ENCODE results near the gene PRDX1. TPM values are rescaled to one million over a fixed set of nuclear protein-coding genes. Genes with fewer than 3 reads are reported as not detected.

The PRDX1 gene
- total RNA-seq, 1 experiment from 2014 or later = 744 TPM

DNA sequence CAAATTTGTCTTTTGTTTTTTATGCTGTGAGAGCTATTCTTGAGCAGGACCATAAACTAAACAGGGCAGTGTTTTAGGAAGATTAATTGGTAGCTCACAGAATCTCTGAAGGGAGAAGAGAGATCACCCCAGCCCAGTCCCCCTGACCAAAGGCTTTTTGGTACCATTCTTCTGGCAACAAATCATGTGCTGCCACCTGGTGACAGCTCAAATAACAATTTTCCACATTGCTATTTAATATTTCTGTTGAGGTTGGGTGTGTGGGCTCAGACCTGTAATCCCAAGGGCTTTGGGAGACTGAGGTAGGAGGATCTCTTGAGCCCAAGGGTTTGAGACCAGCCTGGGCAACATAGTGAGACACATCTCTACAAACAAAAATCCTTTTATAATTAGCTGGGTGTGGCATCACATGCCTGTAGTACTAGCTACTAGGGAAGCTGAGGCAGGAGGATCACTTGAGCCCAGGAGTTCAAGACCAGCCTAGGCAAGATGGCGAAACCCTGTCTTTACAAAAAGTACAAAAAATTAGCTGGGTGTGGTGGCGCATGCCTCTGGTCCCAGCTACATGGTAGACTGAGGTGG lies 28.5 kb downstream of the PRDX1 start:
- peak; percentile 59 for DNase-seq
- H3K4me1 Mint-ChIP-seq (ENCODE audit: low read depth, unreplicated experiment) = no peaks in the 10 kb centered on the region
- no peaks in the 10 kb centered on the region for H3K27me3 Mint-ChIP-seq (ENCODE audit: unreplicated experiment)
- CTCF ChIA-PET = interaction anchor here (0.6 to 1.8 kb wide), 9 partner anchors 16 to 480 kb away, joined by 3 to 16 read pairs (median 4); partner anchors contain the start of genes MUTYH and TOE1
- H3K9me3 Mint-ChIP-seq (ENCODE audit: low read depth, unreplicated experiment) = no peaks in the 10 kb centered on the region
- H3K4me3 Mint-ChIP-seq (ENCODE audit: low read depth, unreplicated experiment) = no peak overlapping the region
- TF ChIP-seq, protein P1, sequence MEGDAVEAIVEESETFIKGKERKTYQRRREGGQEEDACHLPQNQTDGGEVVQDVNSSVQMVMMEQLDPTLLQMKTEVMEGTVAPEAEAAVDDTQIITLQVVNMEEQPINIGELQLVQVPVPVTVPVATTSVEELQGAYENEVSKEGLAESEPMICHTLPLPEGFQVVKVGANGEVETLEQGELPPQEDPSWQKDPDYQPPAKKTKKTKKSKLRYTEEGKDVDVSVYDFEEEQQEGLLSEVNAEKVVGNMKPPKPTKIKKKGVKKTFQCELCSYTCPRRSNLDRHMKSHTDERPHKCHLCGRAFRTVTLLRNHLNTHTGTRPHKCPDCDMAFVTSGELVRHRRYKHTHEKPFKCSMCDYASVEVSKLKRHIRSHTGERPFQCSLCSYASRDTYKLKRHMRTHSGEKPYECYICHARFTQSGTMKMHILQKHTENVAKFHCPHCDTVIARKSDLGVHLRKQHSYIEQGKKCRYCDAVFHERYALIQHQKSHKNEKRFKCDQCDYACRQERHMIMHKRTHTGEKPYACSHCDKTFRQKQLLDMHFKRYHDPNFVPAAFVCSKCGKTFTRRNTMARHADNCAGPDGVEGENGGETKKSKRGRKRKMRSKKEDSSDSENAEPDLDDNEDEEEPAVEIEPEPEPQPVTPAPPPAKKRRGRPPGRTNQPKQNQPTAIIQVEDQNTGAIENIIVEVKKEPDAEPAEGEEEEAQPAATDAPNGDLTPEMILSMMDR (IDR thresholded peaks at IDR 0.05; ENCODE audit: unreplicated experiment) = peak; percentile 67
- no TSS peak for BruUV-seq (replicated peaks)
- intact Hi-C loops (cut with micrococcal nuclease; ENCODE audit: unreplicated experiment) = loop anchor here (1.0 to 5.0 kb wide), 2 partner anchors 133 to 481 kb away; partner anchors contain the start of genes HECTD3 and UROD
- H3K27ac Mint-ChIP-seq (ENCODE audit: unreplicated experiment) = no peak overlapping the region
- H3K36me3 Mint-ChIP-seq (ENCODE audit: insufficient read depth, unreplicated experiment) = no peaks in the 10 kb centered on the region

DNA sequence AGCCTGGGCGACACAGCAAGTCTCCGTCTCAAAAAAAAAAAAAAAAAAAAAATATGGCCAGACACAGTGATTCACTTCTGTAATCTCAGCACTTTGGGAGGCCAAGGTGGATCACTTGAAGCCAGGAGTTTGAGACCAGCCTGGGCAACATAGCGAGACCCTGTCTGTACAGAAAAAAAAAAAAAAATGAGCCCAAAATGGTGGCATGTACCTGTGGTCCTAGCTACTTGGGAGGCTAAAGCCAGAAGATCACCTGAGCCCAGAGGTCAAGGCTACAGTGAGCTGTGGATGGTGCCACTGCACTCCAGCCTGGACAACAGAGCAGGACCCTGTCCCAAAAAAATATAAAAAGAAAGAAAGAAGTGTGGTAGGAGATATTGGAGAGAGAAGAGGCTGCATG lies 29.0 kb downstream of the PRDX1 start:
- H3K27ac Mint-ChIP-seq (ENCODE audit: unreplicated experiment) = no peak overlapping the region
- H3K36me3 Mint-ChIP-seq (ENCODE audit: insufficient read depth, unreplicated experiment) = no peaks in the 10 kb centered on the region
- H3K4me3 Mint-ChIP-seq (ENCODE audit: low read depth, unreplicated experiment) = no peak overlapping the region

DNA sequence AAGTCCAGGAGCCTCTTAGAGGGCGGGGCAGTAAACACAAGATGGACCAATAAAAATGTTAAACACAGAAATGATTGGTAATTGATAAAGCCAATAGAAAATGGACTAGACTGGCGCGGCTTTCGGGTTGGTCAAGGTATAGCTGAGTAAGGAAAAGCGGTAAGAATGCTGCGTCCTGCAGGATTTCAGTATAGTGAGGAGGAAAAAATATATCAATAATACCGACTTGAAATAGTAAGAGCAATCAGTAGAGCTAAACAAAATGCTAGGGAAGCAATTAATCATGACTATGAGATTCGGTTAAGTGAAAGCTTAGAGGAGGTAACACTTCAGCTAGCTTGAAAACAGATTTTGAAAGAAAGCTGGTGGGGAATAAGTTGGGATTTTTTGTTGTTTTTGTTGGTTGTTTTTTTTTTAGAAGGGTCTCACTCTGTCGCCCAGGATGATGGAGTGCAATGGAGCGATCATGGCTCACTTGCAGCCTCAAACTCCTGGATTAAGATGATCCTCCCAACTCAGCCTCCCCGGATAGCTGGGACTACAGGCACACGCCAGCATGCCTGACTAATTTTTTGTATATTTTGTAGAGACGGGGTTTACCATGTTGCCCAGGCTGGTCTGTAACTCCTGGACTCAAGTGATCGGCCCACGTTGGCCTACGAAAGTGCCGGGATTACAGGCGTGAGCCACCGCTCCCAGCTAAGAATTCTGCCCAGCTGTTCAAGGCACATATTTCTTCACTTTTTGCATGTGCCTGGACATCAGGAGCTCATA lies 30.0 kb downstream of the PRDX1 start:
- Mint-ChIP-seq H3K36me3 (ENCODE audit: insufficient read depth, unreplicated experiment) (no peaks in the 10 kb centered on the region), H3K27ac (ENCODE audit: unreplicated experiment) (no peak overlapping the region), H3K27me3 (ENCODE audit: unreplicated experiment) (no peaks in the 10 kb centered on the region), H3K4me1 (ENCODE audit: low read depth, unreplicated experiment) (no peaks in the 10 kb centered on the region), H3K9me3 (ENCODE audit: low read depth, unreplicated experiment) (no peaks in the 10 kb centered on the region), H3K4me3 (ENCODE audit: low read depth, unreplicated experiment) (no peak overlapping the region)
- CTCF ChIA-PET = interaction anchor here (0.6 to 1.7 kb wide), 6 partner anchors 9 to 478 kb away, joined by 3 to 11 read pairs (median 7); partner anchors contain the start of genes MUTYH, TOE1 and UROD
- TF ChIP-seq, protein P1 (IDR thresholded peaks at IDR 0.05; ENCODE audit: unreplicated experiment) = no peak
- no peak for DNase-seq
- intact Hi-C loops (cut with micrococcal nuclease; ENCODE audit: unreplicated experiment) = loop anchor here (5.0 kb wide), 1 partner anchor 479 kb away; the partner anchor contains the start of genes HECTD3 and UROD
- BruUV-seq (replicated peaks) = no TSS peak

More for the DNA sequence above, 29.0 kb downstream of the PRDX1 start:
- no peaks in the 10 kb centered on the region for H3K27me3 Mint-ChIP-seq (ENCODE audit: unreplicated experiment)
- CTCF ChIA-PET = interaction anchor here (0.6 to 1.8 kb wide), 7 partner anchors 16 to 480 kb away, joined by 3 to 16 read pairs (median 5); partner anchors contain the start of genes MUTYH and TOE1
- no peak for DNase-seq
- no peaks in the 10 kb centered on the region for H3K4me1 Mint-ChIP-seq (ENCODE audit: low read depth, unreplicated experiment)
- TF ChIP-seq, protein P1 (IDR thresholded peaks at IDR 0.05; ENCODE audit: unreplicated experiment) = no peak
- no TSS peak for BruUV-seq (replicated peaks)
- intact Hi-C loops (cut with micrococcal nuclease; ENCODE audit: unreplicated experiment) = loop anchor here (1.0 to 5.0 kb wide), 2 partner anchors 132 to 480 kb away; partner anchors contain the start of genes HECTD3 and UROD
- H3K9me3 Mint-ChIP-seq (ENCODE audit: low read depth, unreplicated experiment) = no peaks in the 10 kb centered on the region

DNA sequence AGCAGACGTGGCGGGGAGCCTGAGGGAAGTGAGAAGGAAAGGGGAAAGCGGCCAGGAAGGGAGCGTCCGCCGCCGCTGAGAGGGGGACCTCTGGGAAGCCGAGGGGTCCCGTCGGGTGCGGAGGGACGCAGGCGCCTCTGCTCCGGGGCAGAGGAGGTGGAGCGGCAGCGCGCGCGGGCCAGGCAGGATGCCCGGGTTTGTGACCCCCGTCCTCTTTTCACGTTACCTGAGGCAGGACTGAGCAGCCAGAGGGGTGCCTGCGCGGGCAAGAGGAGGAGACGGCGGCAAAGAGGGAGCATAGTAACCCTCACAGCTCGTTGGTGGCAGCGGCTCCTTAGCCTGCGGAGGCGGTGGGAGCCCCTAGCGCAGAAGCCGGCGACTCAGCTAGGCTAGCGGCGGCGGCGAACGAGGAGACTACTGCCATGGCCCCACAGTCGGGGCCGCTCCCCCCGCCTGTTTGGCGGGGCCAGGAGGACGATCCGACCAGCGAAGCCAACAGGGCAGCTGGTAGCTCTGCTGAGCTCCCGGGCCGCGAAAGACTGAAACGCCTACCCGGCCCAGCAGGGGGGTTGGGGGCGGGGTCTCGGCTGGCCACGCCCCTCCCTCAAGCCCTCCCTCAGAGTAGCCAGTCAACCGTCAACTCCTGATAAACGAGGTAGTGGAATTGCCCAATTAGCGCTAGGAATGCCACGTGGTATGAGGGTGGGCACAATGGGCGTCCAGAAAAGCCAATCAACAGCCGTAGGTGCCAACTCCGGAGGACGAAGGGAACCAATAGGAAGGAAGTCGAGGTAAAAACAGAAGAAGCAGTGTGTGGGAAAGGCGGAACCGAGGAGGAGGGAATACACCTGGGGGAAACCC lies 30.8 kb downstream of the PRDX1 start, which contains the start of gene TESK2:
Gene TESK2 (minus strand): TSS at position 538 of the 861 bp plus-strand sequence. CDS start 33,378 bp downstream, outside the sequence.
- TF ChIP-seq, protein P1 (IDR thresholded peaks at IDR 0.05; ENCODE audit: unreplicated experiment) = no peak
- CTCF ChIA-PET = interaction anchor here (0.6 to 1.7 kb wide), 8 partner anchors 12 to 477 kb away, joined by 3 to 11 read pairs (median 4); partner anchors contain the start of genes AKR1A1, MUTYH, TOE1 and UROD
- peak; percentile 98 for DNase-seq
- intact Hi-C loops (cut with micrococcal nuclease; ENCODE audit: unreplicated experiment) = loop anchor here (5.0 kb wide), 1 partner anchor 479 kb away; the partner anchor contains the start of genes HECTD3 and UROD
- no peaks in the 10 kb centered on the region for H3K27me3 Mint-ChIP-seq (ENCODE audit: unreplicated experiment)
- H3K4me1 Mint-ChIP-seq (ENCODE audit: low read depth, unreplicated experiment) = no peaks in the 10 kb centered on the region
- no TSS peak for BruUV-seq (replicated peaks)
- H3K36me3 Mint-ChIP-seq (ENCODE audit: insufficient read depth, unreplicated experiment) = no peaks in the 10 kb centered on the region
- H3K4me3 Mint-ChIP-seq (ENCODE audit: low read depth, unreplicated experiment) = no peak within 1 kb of the TSS
- no peaks in the 10 kb centered on the region for H3K9me3 Mint-ChIP-seq (ENCODE audit: low read depth, unreplicated experiment)
- H3K27ac Mint-ChIP-seq (ENCODE audit: unreplicated experiment) = no peak within 1 kb of the TSS

Measured in Calu3 (cell line).